ENCODE results near the gene P3H1.

GRCh38 chr1:42765832-42766740, 742 bp downstream of the P3H1 start:
- TF ChIP-seq CTCF (conservative IDR thresholded peaks at IDR 0.05) (peak; percentile 60), EZH2 (IDR thresholded peaks at IDR 0.05; ENCODE audit: low read depth) (no peak)
